ENCODE data around the gene GATB. TPM values are rescaled to one million over a fixed set of nuclear protein-coding genes. Genes with fewer than 3 reads are reported as not detected.
"Not testable (repeated sequence)": the region's sequence is repeated elsewhere in the genome, so short reads cannot be mapped to it uniquely, and the experiment has no call there.

Gene GATB
- polyA plus RNA-seq, 4 donors = 31.1 to 39.3 (median 33.1) TPM

- DNase-seq (ENCODE audit: low read depth in 4 of 4, low spot score in 2 of 4) = not testable (repeated sequence)
Observed at GRCh38 chr4:151736852-151737251, 24.0 kb downstream of the GATB start.

- no peak for DNase-seq (ENCODE audit: low read depth in 4 of 4, low spot score in 2 of 4)
Observed at GRCh38 chr4:151736361-151736760, 24.4 kb downstream of the GATB start.

- DNase-seq (ENCODE audit: low read depth in 4 of 4, low spot score in 2 of 4) = not testable (repeated sequence)
Observed at GRCh38 chr4:151731670-151732069, 29.1 kb downstream of the GATB start.

GRCh38 chr4:151729731-151730559 lies 30.9 kb downstream of the GATB start:
- DNase-seq (ENCODE audit: low read depth in 4 of 4, low spot score in 2 of 4) = no peak

- DNase-seq (ENCODE audit: low read depth in 4 of 4, low spot score in 2 of 4) = no peak
Observed at GRCh38 chr4:151728679-151729078, 32.1 kb downstream of the GATB start.

- no peak for DNase-seq (ENCODE audit: low read depth in 4 of 4, low spot score in 2 of 4)
Observed at GRCh38 chr4:151728006-151728405, 32.8 kb downstream of the GATB start.

GRCh38 chr4:151727365-151727764 lies 33.4 kb downstream of the GATB start:
- DNase-seq (ENCODE audit: low read depth in 4 of 4, low spot score in 2 of 4) = no peak

GRCh38 chr4:151725087-151725486 lies 35.7 kb downstream of the GATB start:
- no peak for DNase-seq (ENCODE audit: low read depth in 4 of 4, low spot score in 2 of 4)

GRCh38 chr4:151721916-151722315 lies 38.9 kb downstream of the GATB start:
- no peak for DNase-seq (ENCODE audit: low read depth in 4 of 4, low spot score in 2 of 4)

GRCh38 chr4:151721466-151721865 lies 39.3 kb downstream of the GATB start:
- no peak for DNase-seq (ENCODE audit: low read depth in 4 of 4, low spot score in 2 of 4)

GRCh38 chr4:151719956-151720334 lies 40.9 kb downstream of the GATB start:
- no peak for DNase-seq (ENCODE audit: low read depth in 4 of 4, low spot score in 2 of 4)

- no peak for DNase-seq (ENCODE audit: low read depth in 4 of 4, low spot score in 2 of 4)
Observed at GRCh38 chr4:151718984-151719955, 41.5 kb downstream of the GATB start.

- DNase-seq (ENCODE audit: low read depth in 4 of 4, low spot score in 2 of 4) = no peak
Observed at GRCh38 chr4:151717909-151718628, 42.7 kb downstream of the GATB start.

GRCh38 chr4:151717314-151717713 lies 43.5 kb downstream of the GATB start:
- no peak for DNase-seq (ENCODE audit: low read depth in 4 of 4, low spot score in 2 of 4)

- DNase-seq (ENCODE audit: low read depth in 4 of 4, low spot score in 2 of 4) = no peak
Observed at GRCh38 chr4:151716324-151716723, 44.5 kb downstream of the GATB start.

GRCh38 chr4:151715881-151716280 lies 44.9 kb downstream of the GATB start:
- no peak for DNase-seq (ENCODE audit: low read depth in 4 of 4, low spot score in 2 of 4)

GRCh38 chr4:151712777-151713176 lies 48.0 kb downstream of the GATB start:
- DNase-seq (ENCODE audit: low read depth in 4 of 4, low spot score in 2 of 4) = no peak

GRCh38 chr4:151711646-151712045 lies 49.2 kb downstream of the GATB start:
- DNase-seq (ENCODE audit: low read depth in 4 of 4, low spot score in 2 of 4) = no peak

- no peak for DNase-seq (ENCODE audit: low read depth in 4 of 4, low spot score in 2 of 4)
Observed at GRCh38 chr4:151709587-151709986, 51.2 kb downstream of the GATB start.

- no peak for DNase-seq (ENCODE audit: low read depth in 4 of 4, low spot score in 2 of 4)
Observed at GRCh38 chr4:151709071-151709470, 51.7 kb downstream of the GATB start.

GRCh38 chr4:151708100-151708499 lies 52.7 kb downstream of the GATB start:
- no peak for DNase-seq (ENCODE audit: low read depth in 4 of 4, low spot score in 2 of 4)

Measured in left renal cortex interstitium (tissue), 4 donors.